Kidney epithelial cell (primary cell): ENCODE data around the gene DOCK10. TPM values are rescaled to one million over a fixed set of nuclear protein-coding genes. Genes with fewer than 3 reads are reported as not detected.

Experiments
- DNase-seq: peaks from one replicate; pipeline ENCODE4 v3.0.0-alpha.2; 2010; ENCODE audit warnings: low read depth
- H3K27me3 ChIP-seq: 2 replicates; pipeline ENCODE4 v1.6.0; 2011; ENCODE audit warnings: low read length; ENCODE audit not compliant: control insufficient read depth, insufficient read depth
- H3K36me3 ChIP-seq: 2 replicates; pipeline ENCODE4 v1.5.1; 2011; ENCODE audit warnings: low read length; ENCODE audit not compliant: control insufficient read depth, insufficient read depth
- H3K4me3 ChIP-seq: 2 replicates; pipeline ENCODE4 v1.5.1; 2011; ENCODE audit warnings: low read depth, mild to moderate bottlenecking, control low read depth, low read length
- CTCF ChIP-seq: IDR thresholded peaks from 2 replicates; pipeline ENCODE4 v1.5.1; 2011; ENCODE audit warnings: mild to moderate bottlenecking, moderate library complexity, low read length, control low read depth, inconsistent platforms; ENCODE audit not compliant: insufficient read depth, poor library complexity, severe bottlenecking
- total RNA-seq: library from RNA; depleted of rRNA; stranded (reverse); fragments of >200 nt; gene quantifications from 2 replicates; pipeline ENCODE4 v1.2.3, GENCODE V29; 2015

Gene DOCK10
- total RNA-seq, 1 donor from 2014 or later = 5.0 TPM

- TF ChIP-seq CTCF = no peak
- H3K4me3 ChIP-seq = no peak overlapping the region
- no peaks in the 10 kb centered on the region for H3K27me3 ChIP-seq
- no peaks in the 10 kb centered on the region for H3K36me3 ChIP-seq
- no peak for DNase-seq
These were observed 82.7 kb downstream of the DOCK10 start for GRCh38 chr2:224959556-224959955.

- H3K27me3 ChIP-seq = no peaks in the 10 kb centered on the region
- TF ChIP-seq CTCF = no peak
- no peaks in the 10 kb centered on the region for H3K36me3 ChIP-seq
- H3K4me3 ChIP-seq = no peak overlapping the region
- no peak for DNase-seq
These were observed 83.4 kb downstream of the DOCK10 start for GRCh38 chr2:224958873-224959272.

- Histone ChIP-seq H3K4me3 (no peak overlapping the region), H3K27me3 (no peaks in the 10 kb centered on the region), H3K36me3 (no peaks in the 10 kb centered on the region)
- TF ChIP-seq CTCF = no peak
- DNase-seq = no peak
These were observed 83.8 kb downstream of the DOCK10 start for GRCh38 chr2:224958462-224958857.

GRCh38 chr2:224957540-224958461 is 84.5 kb downstream of the DOCK10 start:
- H3K36me3 ChIP-seq = no peaks in the 10 kb centered on the region
- DNase-seq = no peak

GRCh38 chr2:224956706-224957105 is 85.6 kb downstream of the DOCK10 start:
- Histone ChIP-seq H3K4me3 (no peak overlapping the region), H3K36me3 (no peaks in the 10 kb centered on the region), H3K27me3 (no peaks in the 10 kb centered on the region)
- DNase-seq = no peak
- TF ChIP-seq CTCF = no peak

More at GRCh38 chr2:224957540-224958461, 84.5 kb downstream of the DOCK10 start:
- Histone ChIP-seq H3K27me3 (no peaks in the 10 kb centered on the region), H3K4me3 (no peak overlapping the region)
- TF ChIP-seq CTCF = no peak

- Histone ChIP-seq H3K4me3 (no peak overlapping the region), H3K27me3 (no peaks in the 10 kb centered on the region), H3K36me3 (no peaks in the 10 kb centered on the region)
- DNase-seq = no peak
- TF ChIP-seq CTCF = no peak
These were observed 87.3 kb downstream of the DOCK10 start for GRCh38 chr2:224954980-224955379.
